ENCODE data around the gene SLC2A6. TPM values are rescaled to one million over a fixed set of nuclear protein-coding genes. Genes with fewer than 3 reads are reported as not detected.

The SLC2A6 gene
- total RNA-seq, 1 donor from 2014 or later: 4.2 TPM

GRCh38 chr9:133483611-133484010, 4.7 kb upstream of the SLC2A6 start:
- intact Hi-C loops (cut with micrococcal nuclease): loop anchor here (10.0 kb wide), 1 partner anchor 139 kb away; the partner anchor contains the start of genes MED22 and RPL7A

GRCh38 chr9:133477992-133478850, 678 bp downstream of the SLC2A6 start:
- intact Hi-C loops (cut with micrococcal nuclease): loop anchor here (2.0 kb wide), 3 partner anchors 59 to 291 kb away; partner anchors contain the start of gene REXO4

- intact Hi-C loops (cut with micrococcal nuclease): no loop called here
These were observed 1.4 kb downstream of the SLC2A6 start for GRCh38 chr9:133477461-133477860.

- intact Hi-C loops (cut with micrococcal nuclease): no loop called here
These were observed 2.0 kb downstream of the SLC2A6 start for GRCh38 chr9:133476941-133477340.

GRCh38 chr9:133476036-133476931, 2.6 kb downstream of the SLC2A6 start:
- intact Hi-C loops (cut with micrococcal nuclease): no loop called here

- intact Hi-C loops (cut with micrococcal nuclease): no loop called here
These were observed 3.4 kb downstream of the SLC2A6 start for GRCh38 chr9:133475292-133476012.

GRCh38 chr9:133474853-133475252, 4.0 kb downstream of the SLC2A6 start:
- intact Hi-C loops (cut with micrococcal nuclease): no loop called here

GRCh38 chr9:133474215-133474614, 4.7 kb downstream of the SLC2A6 start:
- intact Hi-C loops (cut with micrococcal nuclease): no loop called here

GRCh38 chr9:133473743-133474142, 5.2 kb downstream of the SLC2A6 start:
- intact Hi-C loops (cut with micrococcal nuclease): no loop called here

- intact Hi-C loops (cut with micrococcal nuclease): no loop called here
These were observed 6.0 kb downstream of the SLC2A6 start for GRCh38 chr9:133472753-133473378.

- intact Hi-C loops (cut with micrococcal nuclease): no loop called here
These were observed 6.6 kb downstream of the SLC2A6 start for GRCh38 chr9:133472277-133472645.

GRCh38 chr9:133471551-133472276, 7.2 kb downstream of the SLC2A6 start:
- intact Hi-C loops (cut with micrococcal nuclease): no loop called here

- intact Hi-C loops (cut with micrococcal nuclease): no loop called here
These were observed 7.9 kb downstream of the SLC2A6 start for GRCh38 chr9:133470988-133471387.

GRCh38 chr9:133470427-133470924, 8.4 kb downstream of the SLC2A6 start:
- intact Hi-C loops (cut with micrococcal nuclease): no loop called here

- intact Hi-C loops (cut with micrococcal nuclease): no loop called here
These were observed 10.0 kb downstream of the SLC2A6 start for GRCh38 chr9:133468777-133469421.

- intact Hi-C loops (cut with micrococcal nuclease): no loop called here
These were observed 10.5 kb downstream of the SLC2A6 start for GRCh38 chr9:133468374-133468773.

- intact Hi-C loops (cut with micrococcal nuclease): no loop called here
These were observed 11.8 kb downstream of the SLC2A6 start for GRCh38 chr9:133467101-133467500.

- intact Hi-C loops (cut with micrococcal nuclease): no loop called here
These were observed 12.9 kb downstream of the SLC2A6 start for GRCh38 chr9:133465984-133466383.

- intact Hi-C loops (cut with micrococcal nuclease): no loop called here
These were observed 14.3 kb downstream of the SLC2A6 start for GRCh38 chr9:133464638-133465037.

Data from T-helper 1 cell treated with Interleukin-12 subunit alpha and Interleukin-12 subunit beta and Interleukin-4 antibody, amounts not matched to agents 30 ng/mL and 1 ng/mL, for 36 hours (primary cell).